GM11168 (cell line): ENCODE data around the gene TRIM28.
"Not testable (repeated sequence)": the region's sequence is repeated elsewhere in the genome, so short reads cannot be mapped to it uniquely, and the experiment has no call there.

Experiments
- in situ Hi-C: fragments of 300-500 bp; cut with MboI; formaldehyde crosslinking; loops from one replicate; pipeline ENCODE4 v1.12.0; 2022; ENCODE audit warnings: low sequenced_read_pairs; ENCODE audit not compliant: unreplicated experiment

The TRIM28 gene

DNA sequence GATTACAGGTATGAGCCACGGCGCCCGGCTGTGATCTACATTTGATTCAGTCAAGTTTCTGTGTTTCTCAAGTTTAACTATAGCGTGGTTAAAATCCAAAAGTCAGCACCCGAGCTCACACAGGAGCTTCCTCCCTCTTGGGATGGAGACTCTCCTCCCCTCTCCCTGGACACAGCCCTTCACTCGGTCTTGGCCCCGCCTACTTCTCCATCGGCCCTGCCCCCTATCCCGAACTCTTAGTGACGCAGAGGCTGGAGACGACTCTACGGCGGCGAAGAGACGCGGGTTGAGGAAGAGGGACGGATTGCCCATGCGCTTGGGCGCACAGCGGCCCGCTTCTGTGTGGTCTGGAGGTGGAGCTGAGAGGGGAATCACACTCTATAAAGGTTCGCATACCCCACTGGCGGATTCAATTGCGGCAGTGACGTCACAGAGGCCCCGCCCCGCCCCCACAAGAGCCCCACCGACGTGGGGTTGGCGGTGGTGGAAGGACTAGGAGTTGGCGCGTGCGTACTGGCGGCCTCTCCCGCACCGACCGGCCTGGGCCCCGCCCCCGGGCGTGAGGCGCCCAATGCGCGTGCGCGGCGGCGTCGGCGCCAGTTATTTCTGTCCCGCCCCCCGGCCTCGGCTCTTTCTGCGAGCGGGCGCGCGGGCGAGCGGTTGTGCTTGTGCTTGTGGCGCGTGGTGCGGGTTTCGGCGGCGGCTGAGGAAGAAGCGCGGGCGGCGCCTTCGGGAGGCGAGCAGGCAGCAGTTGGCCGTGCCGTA, at the start of gene TRIM28:
TRIM28 (plus strand) TSS at position 239 of the 765 bp plus-strand sequence. CDS start 694 bp downstream, outside the sequence.
- in situ Hi-C loops, result no loop called here

- in situ Hi-C loops, result no loop called here
Observed at GRCh38 chr19:58497634-58498170, 46.2 kb upstream of the TRIM28 start.

- in situ Hi-C loops, result no loop called here
Observed at GRCh38 chr19:58498316-58499020, 45.4 kb upstream of the TRIM28 start.

- in situ Hi-C loops, result no loop called here
Observed at GRCh38 chr19:58499021-58499927, 44.6 kb upstream of the TRIM28 start.

GRCh38 chr19:58500242-58500641, 43.6 kb upstream of the TRIM28 start:
- in situ Hi-C loops, result no loop called here

DNA sequence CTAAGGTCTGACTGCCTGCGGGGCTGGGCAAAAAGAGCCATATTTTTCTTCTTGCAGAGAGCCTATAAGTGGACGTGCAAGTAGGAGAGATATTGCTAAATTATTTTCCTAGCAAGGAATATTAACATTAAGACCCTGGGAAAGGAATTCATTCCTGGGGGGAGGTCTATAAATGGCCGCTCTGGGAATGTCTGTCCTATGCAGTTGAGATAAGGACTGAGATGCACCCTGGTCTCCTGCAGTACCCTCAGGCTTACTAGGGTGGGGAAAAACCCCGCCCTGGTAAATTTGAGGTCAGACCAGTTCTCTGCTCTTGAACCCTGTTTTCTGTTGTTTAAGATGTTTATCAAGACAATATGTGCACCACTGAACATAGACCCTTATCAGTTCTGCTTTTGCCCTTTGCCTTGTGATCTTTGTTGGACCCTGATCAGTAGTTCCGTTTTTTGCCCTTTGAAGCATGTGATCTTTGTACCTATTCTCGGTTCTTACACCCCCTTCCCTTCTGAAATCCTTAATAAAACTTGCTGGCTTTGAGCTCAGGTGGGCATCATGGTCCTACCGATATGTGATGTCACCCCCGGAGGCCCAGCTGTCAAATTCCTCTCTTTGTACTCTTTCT, 36.2 kb upstream of the TRIM28 start:
- in situ Hi-C loops, result not testable (repeated sequence)

DNA sequence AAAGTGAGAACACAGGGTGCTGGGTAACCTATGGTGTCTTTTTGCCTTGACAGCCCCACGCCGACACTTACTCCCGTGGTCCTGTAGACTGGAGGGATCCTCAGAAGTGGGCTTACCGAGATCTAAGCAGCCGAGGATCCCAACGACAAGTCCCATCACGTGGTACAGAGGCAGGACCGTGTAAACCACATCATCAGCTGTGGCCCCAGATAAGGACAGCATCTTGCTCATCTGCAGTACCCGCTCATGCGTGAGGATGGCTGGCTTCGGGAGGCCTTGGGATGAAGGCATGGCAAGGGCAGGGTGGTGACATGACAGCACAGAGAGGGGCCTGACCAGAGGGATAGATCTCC, 34.2 kb upstream of the TRIM28 start:
- in situ Hi-C loops, result no loop called here

- in situ Hi-C loops, result no loop called here
Observed at GRCh38 chr19:58510084-58510862, 33.6 kb upstream of the TRIM28 start.

- in situ Hi-C loops, result no loop called here
Observed at GRCh38 chr19:58511353-58512208, 32.3 kb upstream of the TRIM28 start, which contains the start of gene SLC27A5. Gene SLC27A5 (minus strand): TSS chr19:58511992. CDS start chr19:58511955, 37 bp downstream.

GRCh38 chr19:58513213-58513693, 30.6 kb upstream of the TRIM28 start:
- in situ Hi-C loops, result no loop called here

DNA sequence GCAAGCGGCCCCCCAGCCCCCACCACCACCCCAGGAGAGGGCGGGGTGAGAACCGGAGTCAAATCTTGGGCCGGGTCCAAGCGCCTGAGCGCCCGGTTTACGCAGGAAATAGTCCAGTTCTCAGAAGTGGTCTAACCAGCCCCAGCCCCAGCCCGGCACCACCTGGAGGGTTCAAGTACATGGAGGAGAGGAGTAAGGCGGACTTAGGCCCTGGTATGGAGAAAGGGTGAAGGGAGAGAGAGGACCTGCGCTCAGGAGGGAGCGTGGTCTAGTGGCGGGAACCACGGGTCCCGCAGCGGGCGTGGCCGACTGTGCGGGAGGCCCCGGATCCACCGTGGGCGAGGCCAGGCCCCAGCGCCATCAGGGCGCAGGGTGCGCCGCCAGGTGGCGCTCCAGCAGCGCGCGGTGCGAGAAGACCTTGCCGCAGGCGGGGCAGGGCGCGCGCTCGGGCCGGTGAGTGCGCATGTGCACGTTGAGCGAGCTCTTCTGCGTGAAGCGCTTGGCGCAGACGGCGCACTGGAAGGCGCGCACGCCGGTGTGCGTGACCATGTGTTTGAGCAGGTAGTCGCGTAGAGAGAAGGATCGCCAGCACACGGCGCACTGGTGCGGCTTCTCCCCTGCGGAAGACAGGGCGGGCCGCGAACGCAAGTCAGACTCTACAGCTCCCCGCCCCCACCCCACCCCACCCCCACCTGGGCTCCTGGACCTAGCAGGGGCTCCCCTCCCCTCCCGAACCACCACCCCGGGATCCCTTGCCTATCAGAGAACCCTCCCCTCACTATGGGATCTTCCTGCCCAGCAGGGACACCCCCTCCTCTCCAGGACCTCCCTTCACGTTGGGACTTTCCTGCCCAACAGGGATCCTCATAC, 29.9 kb upstream of the TRIM28 start:
- in situ Hi-C loops, result no loop called here

GRCh38 chr19:58514564-58515022, 29.3 kb upstream of the TRIM28 start:
- in situ Hi-C loops, result no loop called here

DNA sequence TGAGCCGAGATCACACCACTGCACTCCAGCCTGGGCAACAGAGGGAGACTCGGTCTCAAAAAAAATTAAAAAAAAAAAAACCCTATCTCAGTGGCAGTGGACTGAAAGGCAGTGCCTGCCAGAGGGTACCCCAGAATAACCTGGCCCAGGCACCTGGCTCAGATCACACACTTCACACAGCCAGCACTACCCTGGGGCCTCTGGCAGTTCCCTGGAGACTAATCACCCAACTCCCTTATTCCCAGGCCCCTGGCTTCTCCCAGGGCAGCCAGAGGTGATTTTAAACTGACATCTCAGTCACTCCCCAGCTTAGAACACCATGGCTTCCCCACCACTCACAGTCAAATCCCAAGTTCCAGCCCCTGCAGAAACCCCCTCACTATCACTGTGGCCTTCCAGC, 28.6 kb upstream of the TRIM28 start:
- in situ Hi-C loops, result no loop called here

GRCh38 chr19:58516246-58516836, 27.5 kb upstream of the TRIM28 start:
- in situ Hi-C loops, result no loop called here

DNA sequence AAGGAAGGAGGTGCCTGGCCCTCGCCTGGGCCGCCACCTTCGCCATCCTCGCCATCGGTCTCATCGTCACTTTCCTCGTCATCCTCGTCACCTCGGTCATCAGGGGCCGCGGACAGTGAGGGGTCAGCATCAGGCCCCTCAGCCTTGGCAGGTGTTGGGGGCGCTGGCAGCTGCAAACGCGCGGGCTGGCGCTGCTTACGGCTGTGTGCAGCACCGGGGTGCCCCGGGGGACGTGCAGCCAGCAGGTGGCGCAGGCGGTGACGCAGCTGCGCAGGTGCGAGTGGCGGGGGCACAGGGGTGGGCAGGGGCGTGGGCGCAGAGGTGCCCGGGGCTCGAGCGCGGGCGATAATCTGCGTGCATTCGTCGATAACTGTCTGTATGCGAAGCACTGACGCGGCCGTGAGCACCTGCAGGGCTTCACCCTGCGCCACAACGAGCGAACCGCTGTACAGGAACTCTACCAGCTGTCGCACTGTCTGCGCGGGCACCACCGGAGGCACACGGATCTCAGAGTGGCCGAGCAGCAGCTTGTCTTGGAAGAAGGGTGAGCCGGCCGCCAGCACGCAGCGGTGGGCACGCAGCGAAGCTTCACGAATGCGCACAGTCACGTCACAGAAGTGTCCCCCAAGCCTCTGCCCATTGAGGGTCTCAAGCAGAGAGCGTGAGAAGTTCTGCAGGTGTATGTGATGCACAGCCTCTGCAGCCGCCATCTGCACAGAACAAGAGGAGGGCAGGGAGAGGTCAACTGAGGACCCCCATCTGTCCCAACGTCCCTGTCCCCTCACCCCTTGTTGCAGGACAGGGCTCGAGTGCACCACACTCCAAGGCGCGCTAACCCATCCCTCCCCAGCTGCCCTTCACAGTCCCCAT, 26.7 kb upstream of the TRIM28 start:
- in situ Hi-C loops, result no loop called here
